AG09309 (cell line): ENCODE data around the gene ANAPC16.

Experiments
- DNase-seq: peaks from one replicate; pipeline ENCODE4 v3.0.0-alpha.2; 2010; ENCODE audit warnings: low read depth
- H3K4me3 ChIP-seq: 2 replicates; pipeline ENCODE4 v1.5.1; 2011; ENCODE audit warnings: mild to moderate bottlenecking, low read depth, low read length, moderate library complexity; ENCODE audit not compliant: control insufficient read depth
- CTCF ChIP-seq: IDR thresholded peaks from 2 replicates; pipeline ENCODE4 v1.5.1; 2011; ENCODE audit warnings: mild to moderate bottlenecking, low read depth, low read length, inconsistent platforms; ENCODE audit not compliant: insufficient read depth, control insufficient read depth; ENCODE audit errors: missing control alignments

ANAPC16 gene

GRCh38 chr10:72186258-72186981, 29.4 kb upstream of the ANAPC16 start:
- H3K4me3 ChIP-seq, result no peak overlapping the region
- DNase-seq, result no peak
- TF ChIP-seq CTCF, result no peak

- DNase-seq, result no peak
- TF ChIP-seq CTCF, result no peak
- H3K4me3 ChIP-seq, result no peak overlapping the region
These were observed 28.9 kb upstream of the ANAPC16 start for GRCh38 chr10:72186982-72187330.

GRCh38 chr10:72194949-72195348, 20.9 kb upstream of the ANAPC16 start:
- TF ChIP-seq CTCF, result no peak

GRCh38 chr10:72200883-72201282, 14.9 kb upstream of the ANAPC16 start:
- TF ChIP-seq CTCF, result no peak
- no peak overlapping the region for H3K4me3 ChIP-seq
- no peak for DNase-seq

More at GRCh38 chr10:72194949-72195348, 20.9 kb upstream of the ANAPC16 start:
- no peak for DNase-seq
- H3K4me3 ChIP-seq, result no peak overlapping the region

GRCh38 chr10:72201293-72201692, 14.5 kb upstream of the ANAPC16 start:
- TF ChIP-seq CTCF, result no peak
- no peak for DNase-seq
- no peak overlapping the region for H3K4me3 ChIP-seq

- DNase-seq, result no peak
- TF ChIP-seq CTCF, result no peak
These were observed 11.5 kb upstream of the ANAPC16 start for GRCh38 chr10:72204296-72204695.

More at GRCh38 chr10:72204296-72204695, 11.5 kb upstream of the ANAPC16 start:
- no peak overlapping the region for H3K4me3 ChIP-seq
